Spleen (tissue), 7 donors: ENCODE measurements around the gene CCDC70.

Source experiments
- CTCF ChIP-seq, 11 experiments: fragments of 200-600 bp in 7 of 11; fragments of 450-650 bp in 4 of 11; sonication (generic) in 4 of 11; IDR thresholded peaks in 8 of 11; conservative IDR thresholded peaks in 3 of 11; 1 replicate in 7 of 11; 2 replicates in 4 of 11; pipeline versions ENCODE4 v1.4.0 to v1.8.0; 2016 to 2021; ENCODE audit warnings: antibody characterized with exemption in 11 of 11, inconsistent platforms in 4 of 11, mild to moderate bottlenecking in 1 of 11
- POLR2A ChIP-seq, 3 donors: fragments of 450-650 bp; IDR thresholded peaks; one replicate each; pipeline ENCODE4 v1.5.1; 2017; ENCODE audit warnings: antibody characterized with exemption in 3 of 3, mild to moderate bottlenecking in 1 of 3
- POLR2AphosphoS5 ChIP-seq, 3 donors: sonication (generic); formaldehyde crosslinking; IDR thresholded peaks; one replicate each; pipeline ENCODE4 v1.5.1; 2017; ENCODE audit warnings: antibody characterized with exemption in 3 of 3
- donor health status: DM: no; HTN: no; CAD: no; lungs with moderate emphysema.
- donor health status: DM: no; HTN: no; CAD: no.
- donor health status: DM: no; HTN: no; CAD: no.

GRCh38 chr13:51818276-51818675, 43.5 kb upstream of the CCDC70 start:
- TF ChIP-seq CTCF (IDR thresholded peaks at IDR 0.05 in 8 of 11, conservative IDR thresholded peaks at IDR 0.05 in 3 of 11) = no peak
- no peak for TF ChIP-seq POLR2A (IDR thresholded peaks at IDR 0.05)
- TF ChIP-seq POLR2AphosphoS5 (IDR thresholded peaks at IDR 0.05) = no peak
